Sciatic nerve (tissue), 2 donors: ENCODE measurements around the gene ZNF197. TPM values are rescaled to one million over a fixed set of nuclear protein-coding genes. Genes with fewer than 3 reads are reported as not detected.
"Not testable (repeated sequence)": the region's sequence is repeated elsewhere in the genome, so short reads cannot be mapped to it uniquely, and the experiment has no call there.

Experiments used
- ATAC-seq: fragments of 200-7000 bp; cut with Tn5 transposase; one replicate; pipeline ENCODE4 v1.9.1; 2020; ENCODE audit warnings: mild to moderate bottlenecking, moderate library complexity
- DNase-seq: peaks from one replicate; pipeline ENCODE4 v3.0.0-alpha.2; 2020; ENCODE audit warnings: low spot score
- intact Hi-C: fragments of 100-400 bp; cut with DNase I; formaldehyde crosslinking; loops from one replicate; pipeline ENCODE4 v1.14.2; 2022
- total RNA-seq: library from RNA; stranded (reverse); fragmentation: NEBNext Ultra II Directional; extraction: Animal tissue kit (Norgen Biotek cat#: 25700); gene quantifications from one replicate; pipeline ENCODE4 v1.2.1, GENCODE V29; 2021
- donor health status: DM: no; HTN: no; CAD: no.
- donor health status: DM: no; HTN: no; CAD: no.

Gene ZNF197
- total RNA-seq: 23.2 TPM

DNA sequence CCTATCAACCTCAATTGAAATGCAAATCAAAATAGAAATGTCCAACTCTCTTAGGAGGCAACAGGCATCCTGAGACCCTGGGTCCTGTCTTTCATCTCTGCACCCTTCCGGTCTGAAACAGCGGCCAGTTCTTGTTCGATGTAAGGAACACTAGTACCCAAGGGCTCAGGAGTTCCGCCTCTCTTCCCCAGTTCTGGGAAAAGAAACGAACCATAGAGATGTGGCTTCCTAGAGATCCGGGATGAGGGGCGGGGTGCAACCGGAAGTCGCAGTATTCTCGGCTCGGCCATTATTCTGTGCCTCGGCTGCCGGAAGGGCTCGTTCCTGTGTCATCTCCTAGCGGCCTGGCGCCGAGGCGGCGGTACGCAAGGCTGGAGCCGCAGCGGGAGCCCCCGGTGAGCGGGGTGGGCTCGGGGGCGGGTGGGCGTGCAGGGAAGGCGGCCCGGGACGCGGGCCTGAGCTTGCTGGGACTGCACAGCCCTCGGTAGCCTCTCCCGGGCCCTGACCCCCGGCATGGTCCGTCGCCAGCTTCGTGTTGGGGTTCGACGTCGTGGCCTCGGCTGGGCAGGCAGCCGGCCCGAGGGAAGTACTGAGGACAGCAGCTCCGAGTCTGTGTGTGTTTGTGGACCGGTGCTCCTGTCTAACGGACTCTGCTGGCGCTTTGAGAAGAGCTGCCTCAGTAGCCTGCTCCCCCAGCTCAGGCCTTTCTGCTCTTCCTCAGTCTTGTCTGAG is at the start of gene ZNF197:
TSS of gene ZNF197 (plus strand) at position 288 of the 732 bp plus-strand sequence. CDS start 4,119 bp downstream, outside the sequence.
- intact Hi-C loops: no loop called here
- peak; percentile 99 for ATAC-seq
- DNase-seq: peak; percentile 87

DNA sequence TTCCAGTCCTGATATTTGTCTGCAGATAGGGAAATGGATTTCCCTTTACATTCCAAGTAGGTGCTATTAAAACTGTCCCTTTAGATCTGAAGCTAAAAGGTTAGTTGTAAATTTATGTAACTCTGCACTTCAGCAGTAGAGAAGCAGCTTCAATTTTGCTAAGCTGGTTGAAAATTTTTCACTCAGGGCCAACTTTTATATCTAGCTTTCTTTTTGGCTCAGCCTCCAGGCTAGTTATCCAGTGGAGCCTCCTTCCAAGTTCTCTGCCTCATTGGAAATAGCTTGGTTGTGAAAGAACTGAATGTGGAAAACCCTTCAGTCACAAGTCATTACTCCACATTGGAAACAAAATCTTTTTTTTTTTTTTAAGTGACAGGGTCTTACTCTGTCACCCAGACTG is 48.2 kb upstream of the ZNF197 start:
- no peak for DNase-seq
- intact Hi-C loops: no loop called here
- peak; percentile 39 for ATAC-seq

DNA sequence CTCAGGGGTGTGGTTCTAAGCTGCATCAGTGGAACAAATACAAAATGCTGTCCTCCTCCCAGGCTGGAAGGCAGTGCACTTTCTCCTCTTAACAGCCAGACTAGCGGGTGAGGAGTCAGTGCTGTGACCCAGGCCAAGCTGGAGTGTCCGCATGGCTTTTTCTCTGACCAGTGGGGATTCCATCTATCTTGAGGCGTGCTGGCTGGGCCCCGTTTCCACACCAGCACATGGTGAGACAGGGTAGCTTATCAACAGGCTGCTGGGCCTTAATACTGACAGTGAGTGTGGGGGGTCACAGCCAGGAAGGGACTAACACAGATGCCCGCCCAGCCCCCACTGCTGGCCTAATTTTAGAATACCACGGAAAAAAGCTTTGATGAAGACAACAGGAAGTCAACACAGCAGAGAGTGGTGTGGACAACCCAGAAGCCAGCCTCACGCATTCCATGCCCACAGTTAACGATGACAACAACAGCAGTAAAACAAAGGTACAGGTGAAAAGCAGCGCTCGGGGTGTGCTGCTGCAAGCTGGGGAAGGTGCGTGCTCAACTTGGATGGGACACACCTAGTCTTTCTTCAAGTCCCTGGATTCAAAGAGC is 47.4 kb upstream of the ZNF197 start:
- ATAC-seq, DNase-seq, intact Hi-C loops: not testable (repeated sequence)

DNA sequence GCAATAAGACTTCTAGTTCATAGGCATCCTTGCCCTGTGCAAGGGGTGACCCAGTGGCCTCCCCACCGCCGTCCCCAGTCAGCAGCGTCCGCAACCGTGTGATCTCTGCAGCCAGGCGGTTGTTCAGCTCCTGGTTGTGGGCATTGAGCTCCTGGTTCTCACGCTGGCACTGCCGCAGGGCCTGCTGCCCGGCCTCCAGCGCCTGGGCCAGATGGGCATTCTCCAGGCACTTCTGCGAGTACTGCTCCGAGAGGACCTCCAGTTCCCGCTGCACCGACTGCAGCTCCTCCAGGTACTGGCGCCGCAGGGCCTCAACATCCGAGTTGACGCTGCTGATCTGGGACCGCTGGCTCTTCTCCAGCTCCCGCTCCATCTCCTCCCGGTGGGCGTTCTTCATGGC is 46.5 kb upstream of the ZNF197 start:
- intact Hi-C loops, ATAC-seq, DNase-seq: not testable (repeated sequence)

DNA sequence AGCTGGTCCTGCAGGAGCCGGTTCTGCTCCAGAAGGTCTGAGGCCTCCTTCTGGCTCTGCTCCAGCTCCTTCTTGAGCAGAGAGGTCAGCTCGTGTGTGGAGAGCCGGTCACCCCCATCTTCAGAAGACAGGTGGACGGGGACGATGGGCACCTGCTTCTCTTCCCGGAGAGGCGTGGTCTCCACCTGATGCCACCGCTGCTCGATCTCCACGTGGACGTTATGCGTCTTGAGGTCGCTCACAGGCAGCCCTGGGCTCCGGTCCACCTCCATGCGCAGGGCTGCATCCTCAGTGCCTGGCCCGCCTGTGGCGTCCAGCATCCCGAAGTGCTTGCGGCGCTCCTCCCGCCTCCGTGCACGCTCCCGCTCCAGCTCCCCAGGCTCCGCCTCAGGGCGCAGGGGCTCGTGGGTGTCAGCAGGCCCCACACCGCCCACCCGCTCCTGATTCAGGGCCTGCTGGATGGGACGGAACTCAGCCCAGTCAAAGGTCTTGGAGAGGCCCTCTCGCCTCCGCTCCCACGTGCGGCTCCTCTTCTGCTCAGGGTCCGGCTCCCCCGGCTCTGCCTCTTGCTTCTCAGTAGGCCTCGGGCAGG is 45.8 kb upstream of the ZNF197 start:
- intact Hi-C loops, ATAC-seq, DNase-seq: not testable (repeated sequence)

DNA sequence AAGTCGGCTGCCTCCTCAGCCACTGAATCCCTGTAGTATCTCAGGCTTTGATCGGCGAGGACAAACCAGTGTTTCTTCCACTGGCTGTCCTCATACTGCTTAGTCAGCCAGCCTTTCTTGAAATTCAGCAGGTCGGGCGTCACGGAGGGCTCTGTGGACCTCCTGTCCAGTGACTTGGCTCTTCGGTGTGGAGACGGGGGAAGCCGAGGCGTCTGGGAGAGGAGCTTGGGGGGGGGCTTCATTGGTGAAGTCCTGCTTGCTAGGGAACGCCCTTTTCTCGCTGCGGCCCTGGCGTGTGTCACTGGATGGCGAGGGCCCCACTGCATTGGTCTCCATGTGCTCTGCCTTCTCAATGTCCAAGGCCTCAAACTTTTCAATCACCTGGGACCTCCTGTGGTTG is 45.1 kb upstream of the ZNF197 start:
- ATAC-seq, DNase-seq, intact Hi-C loops: not testable (repeated sequence)

DNA sequence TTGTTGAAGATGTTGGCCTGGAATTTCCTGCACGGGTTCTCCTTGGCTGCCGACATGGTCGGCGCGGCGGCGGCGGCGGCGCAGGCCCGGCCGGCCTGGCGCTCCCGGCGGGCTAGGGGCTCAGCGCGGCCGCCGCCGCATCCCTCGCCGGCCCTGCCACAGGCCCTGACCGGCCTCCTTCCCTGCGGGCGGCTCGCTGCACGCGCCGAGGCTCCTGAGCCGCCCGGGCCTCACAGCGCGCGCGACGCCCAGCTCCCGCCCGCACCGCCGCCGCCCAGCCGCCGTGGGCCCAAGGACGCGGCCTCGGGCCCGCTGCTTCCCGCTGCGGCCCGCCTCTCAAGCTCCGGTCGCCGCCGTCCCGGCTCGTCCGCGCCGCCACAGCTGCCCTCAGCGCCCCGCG is 43.9 kb upstream of the ZNF197 start:
- DNase-seq, intact Hi-C loops: not testable (repeated sequence)

DNA sequence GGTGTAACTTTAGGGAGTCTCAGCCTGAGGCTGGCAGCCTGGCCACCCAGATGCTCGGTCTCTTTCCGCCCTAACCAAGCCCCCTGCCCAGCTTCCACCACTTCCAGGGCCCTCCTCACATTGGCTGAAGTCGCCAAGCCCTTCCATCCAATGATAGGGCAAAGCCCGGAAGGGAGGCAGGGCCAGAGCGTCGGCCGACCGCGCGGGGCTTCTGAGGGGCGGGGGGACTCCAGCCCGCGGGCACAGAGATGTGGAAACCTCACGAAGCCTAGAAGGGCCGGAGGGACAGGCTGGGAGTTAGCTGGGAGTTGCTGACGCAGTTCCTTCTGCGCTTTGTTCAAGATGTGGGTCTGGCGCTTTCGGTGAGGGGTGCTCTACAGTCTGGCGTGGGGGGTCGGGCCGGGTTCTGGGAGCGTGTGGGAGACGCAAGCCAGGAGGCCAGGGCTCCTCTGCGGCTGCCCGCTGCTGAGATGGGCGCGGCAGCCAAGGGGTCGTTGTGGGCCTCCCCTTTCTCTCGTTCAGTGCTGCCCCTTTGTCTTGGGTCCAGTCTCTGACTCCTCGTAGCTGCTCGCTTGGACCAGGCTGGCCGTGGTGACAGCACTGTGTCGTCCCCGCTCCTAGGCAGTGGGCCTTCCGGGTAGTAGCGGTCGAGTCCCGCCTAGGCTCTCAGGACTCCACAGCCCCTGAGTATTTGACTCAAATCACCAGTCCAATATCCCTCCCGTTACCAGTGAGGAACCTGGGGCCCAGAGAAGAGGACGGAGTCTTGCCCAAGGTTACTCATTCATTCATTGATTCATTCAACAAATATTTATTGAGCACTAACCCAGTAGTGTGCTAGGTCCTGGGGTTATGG is 40.0 kb upstream of the ZNF197 start, which contains the start of gene ZNF660:
TSS of gene ZNF660 (plus strand) at position 319 of the 856 bp plus-strand sequence. CDS start 9,230 bp downstream, outside the sequence.
- intact Hi-C loops: no loop called here
- ATAC-seq: peak; percentile 98

More for the DNA sequence above, 43.9 kb upstream of the ZNF197 start:
- not testable (repeated sequence) for ATAC-seq

DNA sequence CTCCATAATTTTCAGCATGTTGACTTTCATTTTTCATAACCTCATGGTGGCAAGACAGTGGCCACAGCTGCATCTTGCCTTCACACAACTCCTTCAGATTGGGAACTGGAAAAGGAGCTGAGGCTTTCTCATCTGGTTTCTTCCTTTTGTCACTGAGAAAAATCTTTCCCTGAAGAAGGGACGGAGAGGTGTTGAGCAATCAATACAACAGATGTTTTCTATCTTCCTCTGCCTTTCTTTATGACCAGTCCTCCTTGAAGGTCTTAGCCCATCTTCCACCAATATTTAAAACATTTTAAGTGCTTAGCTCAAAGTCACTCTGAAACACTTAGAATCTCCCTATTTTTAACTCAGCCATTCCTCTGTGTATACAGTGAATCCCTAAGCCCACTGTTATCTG is 28.2 kb upstream of the ZNF197 start:
- intact Hi-C loops: no loop called here
- ATAC-seq (no peak), DNase-seq (no peak)

More for the DNA sequence above, 40.0 kb upstream of the ZNF197 start, which contains the start of gene ZNF660:
- peak; percentile 72 for DNase-seq

DNA sequence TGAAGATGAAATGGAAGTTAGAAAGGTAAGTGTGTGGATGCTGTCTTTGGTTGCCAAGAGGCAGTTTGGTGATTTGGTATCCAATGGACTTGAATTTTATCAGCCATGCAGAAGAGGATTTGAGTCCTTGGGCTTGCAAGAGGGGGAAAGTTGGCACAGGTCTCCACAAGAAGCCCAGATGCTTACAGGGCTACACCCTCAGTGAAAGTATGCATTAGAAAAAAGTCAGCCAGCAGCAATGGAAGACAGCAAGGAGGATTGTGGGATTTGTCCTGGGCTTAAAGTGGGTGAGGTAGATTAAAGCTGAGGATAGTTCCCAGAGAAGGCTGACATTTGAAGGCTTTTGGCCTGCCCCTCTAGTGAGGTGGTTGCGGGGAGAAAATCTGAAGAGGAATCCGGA is 23.1 kb upstream of the ZNF197 start:
- DNase-seq: no peak
- no peak for ATAC-seq
- intact Hi-C loops: no loop called here

DNA sequence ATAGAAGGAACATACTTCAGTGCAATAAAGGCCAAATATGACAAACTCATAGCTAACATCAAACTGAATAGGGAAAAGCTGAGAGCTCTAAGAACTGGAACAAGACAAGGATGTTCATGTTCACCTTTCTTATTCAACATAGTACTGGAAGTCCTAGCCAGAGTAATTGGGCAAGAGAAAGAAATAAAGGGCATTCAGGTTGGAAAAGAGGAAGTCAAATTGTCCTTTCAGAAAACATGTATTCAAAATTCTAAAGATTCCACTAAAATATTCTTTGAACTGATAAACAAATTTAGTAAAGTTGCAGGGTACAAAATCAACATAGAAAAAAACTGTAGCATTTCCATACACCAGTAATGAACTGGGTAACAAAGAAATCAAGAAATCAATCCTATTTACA is 12.2 kb upstream of the ZNF197 start:
- ATAC-seq (no peak), DNase-seq (no peak)
- intact Hi-C loops: no loop called here

DNA sequence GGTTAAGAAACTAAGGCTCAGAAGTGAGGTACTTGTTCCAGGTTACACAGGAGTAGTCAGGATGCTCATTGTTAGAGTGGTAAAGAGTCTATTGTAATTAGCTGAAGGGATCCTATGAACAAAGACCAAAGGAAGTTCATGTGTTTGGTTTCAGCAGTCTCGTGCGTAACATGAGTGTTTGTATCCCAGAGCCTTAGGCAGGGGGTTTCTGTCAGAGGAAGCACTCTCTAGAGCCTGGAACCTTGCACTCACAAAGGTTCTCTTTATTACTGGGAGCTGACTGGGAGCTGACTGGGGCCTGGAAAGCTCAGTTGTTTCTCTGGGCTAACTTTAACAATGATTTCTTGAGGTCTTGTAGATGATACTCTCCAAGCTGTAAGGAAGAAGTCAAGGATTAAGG is 3.9 kb downstream of the ZNF197 start:
- intact Hi-C loops: no loop called here
- DNase-seq: no peak
- ATAC-seq: no peak

DNA sequence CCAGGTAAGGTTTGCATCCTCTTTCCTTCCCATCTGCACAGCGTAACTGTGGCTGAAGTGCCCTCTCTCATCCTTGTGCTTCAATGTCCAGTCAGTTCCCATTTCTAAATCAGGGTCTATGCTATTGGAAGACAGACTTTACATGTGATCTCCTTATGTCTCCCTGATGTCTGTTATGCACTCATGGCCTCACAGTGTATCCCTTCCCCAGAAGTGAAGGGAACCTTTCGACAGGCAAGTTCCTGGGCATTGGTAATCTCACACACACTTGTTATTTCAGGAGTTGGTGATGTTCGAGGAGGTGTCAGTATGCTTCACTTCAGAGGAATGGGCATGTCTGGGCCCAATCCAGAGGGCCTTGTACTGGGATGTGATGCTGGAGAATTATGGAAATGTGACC is 7.4 kb downstream of the ZNF197 start:
- intact Hi-C loops: no loop called here
- DNase-seq (no peak), ATAC-seq (no peak)

DNA sequence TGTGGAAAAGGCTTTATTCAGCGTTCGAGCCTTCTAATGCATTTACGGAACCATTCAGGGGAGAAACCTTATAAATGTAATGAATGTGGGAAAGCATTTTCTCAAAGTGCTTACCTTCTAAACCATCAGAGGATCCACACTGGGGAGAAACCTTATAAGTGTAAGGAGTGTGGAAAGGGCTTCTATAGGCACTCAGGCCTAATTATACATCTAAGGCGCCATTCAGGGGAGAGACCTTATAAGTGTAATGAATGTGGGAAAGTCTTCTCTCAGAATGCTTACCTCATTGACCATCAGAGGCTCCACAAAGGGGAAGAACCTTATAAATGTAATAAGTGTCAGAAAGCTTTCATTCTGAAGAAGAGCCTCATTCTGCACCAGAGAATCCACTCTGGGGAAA is 17.5 kb downstream of the ZNF197 start:
- ATAC-seq: no peak
- intact Hi-C loops: no loop called here
- no peak for DNase-seq

DNA sequence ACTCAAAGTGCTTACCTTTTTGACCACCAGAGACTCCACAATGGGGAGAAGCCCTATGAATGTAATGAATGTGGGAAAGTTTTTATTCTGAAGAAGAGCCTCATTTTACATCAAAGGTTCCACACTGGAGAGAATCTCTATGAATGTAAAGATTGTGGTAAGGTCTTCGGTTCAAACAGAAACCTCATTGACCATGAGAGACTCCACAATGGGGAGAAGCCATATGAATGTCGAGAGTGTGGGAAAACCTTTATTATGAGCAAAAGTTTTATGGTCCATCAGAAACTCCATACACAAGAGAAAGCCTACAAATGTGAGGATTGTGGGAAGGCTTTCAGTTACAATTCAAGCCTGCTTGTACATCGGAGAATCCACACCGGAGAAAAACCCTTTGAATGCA is 18.2 kb downstream of the ZNF197 start:
- no peak for DNase-seq
- intact Hi-C loops: no loop called here

DNA sequence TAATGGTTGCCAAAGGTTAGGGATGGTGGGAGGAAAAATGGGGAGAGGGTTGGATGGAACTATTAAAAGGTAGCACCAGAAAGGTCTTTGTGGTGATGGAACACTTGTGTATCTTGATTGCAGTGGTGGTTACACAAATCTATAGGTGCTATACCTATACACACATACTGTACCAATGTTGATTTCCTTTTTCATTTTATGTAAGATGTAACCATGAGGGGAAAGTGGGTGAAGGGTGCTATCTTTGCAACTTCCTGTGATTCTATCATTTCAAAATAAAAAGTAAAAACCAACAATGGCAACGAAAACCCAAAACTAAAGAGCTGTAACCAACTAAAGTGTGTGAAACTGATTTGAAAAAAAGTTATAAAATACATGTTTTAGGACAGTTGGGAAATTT is 22.9 kb downstream of the ZNF197 start:
- intact Hi-C loops: no loop called here
- DNase-seq: no peak
- ATAC-seq: no peak

More for the DNA sequence above, 18.2 kb downstream of the ZNF197 start:
- no peak for ATAC-seq

DNA sequence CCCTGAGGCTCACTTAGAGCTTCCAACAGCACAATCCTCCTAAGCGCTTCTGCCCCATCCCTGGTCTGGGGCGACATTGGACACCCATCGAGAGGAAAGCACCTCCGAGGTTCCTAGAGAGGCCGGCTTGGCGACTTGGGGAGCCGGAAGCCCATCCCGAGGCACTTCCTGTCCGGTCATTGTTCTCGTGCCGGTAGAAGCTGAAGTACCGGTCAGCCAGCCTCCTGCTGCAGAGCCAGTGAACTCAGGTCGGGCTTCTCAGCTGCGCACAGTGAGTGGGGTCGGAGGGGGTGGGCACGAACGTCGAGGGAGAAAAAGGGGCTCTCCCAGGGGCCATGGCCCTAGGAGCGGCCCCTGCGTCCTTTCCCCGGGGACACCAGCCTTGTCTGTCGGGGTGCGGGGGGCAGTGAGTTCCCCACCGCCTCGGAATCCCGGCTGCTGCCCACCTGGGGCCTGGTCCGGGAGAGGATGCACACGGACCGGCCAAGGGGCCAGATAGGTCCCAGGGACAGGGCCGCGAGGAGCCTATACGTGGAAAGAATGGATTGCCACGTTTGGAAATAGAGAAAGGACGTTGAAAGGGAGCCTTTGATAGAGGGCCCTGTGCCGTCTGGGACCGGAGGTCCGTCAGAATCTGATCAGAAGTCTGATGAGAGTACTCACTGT is 23.9 kb downstream of the ZNF197 start, which contains the start of gene ZNF35:
TSS of gene ZNF35 (plus strand) at position 169 of the 666 bp plus-strand sequence. CDS start 2,336 bp downstream, outside the sequence.
- peak; percentile 77 for DNase-seq

DNA sequence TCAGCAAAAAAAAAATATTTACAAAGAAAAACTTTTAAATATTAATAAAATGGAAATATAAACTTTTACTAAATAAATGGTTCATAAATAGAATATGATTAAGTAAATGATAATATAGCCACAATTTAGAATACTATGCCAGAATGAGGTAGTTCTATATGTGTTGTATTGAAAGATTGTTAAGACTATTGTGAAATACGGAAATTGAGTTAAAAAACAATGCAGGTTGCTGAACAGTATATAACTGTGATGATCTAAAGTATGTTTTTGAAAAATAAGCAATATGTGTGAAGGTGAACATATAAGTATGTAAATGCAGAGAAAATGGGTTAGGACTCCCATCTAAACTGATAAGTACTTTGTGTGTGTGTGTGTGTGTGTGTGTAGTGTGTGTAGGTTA is 24.9 kb downstream of the ZNF197 start:
- no peak for ATAC-seq
- intact Hi-C loops: no loop called here
- no peak for DNase-seq

More for the DNA sequence above, 23.9 kb downstream of the ZNF197 start, which contains the start of gene ZNF35:
- intact Hi-C loops: no loop called here
- peak; percentile 97 for ATAC-seq
